Stimulated activated CD8-positive, alpha-beta memory T cell treated with anti-CD3 and anti-CD28 coated beads, Interleukin-7, amount 100 ng/mL, for 1 hour (primary cell): ENCODE results near the gene NAV1.
"Not testable (repeated sequence)": the region's sequence is repeated elsewhere in the genome, so short reads cannot be mapped to it uniquely, and the experiment has no call there.

Experiments used
- DNase-seq, 2 donors: peaks; one replicate each; pipeline ENCODE4 v3.0.0-alpha.2; 2020; ENCODE audit warnings: low read depth in 2 of 2

NAV1 gene

DNA sequence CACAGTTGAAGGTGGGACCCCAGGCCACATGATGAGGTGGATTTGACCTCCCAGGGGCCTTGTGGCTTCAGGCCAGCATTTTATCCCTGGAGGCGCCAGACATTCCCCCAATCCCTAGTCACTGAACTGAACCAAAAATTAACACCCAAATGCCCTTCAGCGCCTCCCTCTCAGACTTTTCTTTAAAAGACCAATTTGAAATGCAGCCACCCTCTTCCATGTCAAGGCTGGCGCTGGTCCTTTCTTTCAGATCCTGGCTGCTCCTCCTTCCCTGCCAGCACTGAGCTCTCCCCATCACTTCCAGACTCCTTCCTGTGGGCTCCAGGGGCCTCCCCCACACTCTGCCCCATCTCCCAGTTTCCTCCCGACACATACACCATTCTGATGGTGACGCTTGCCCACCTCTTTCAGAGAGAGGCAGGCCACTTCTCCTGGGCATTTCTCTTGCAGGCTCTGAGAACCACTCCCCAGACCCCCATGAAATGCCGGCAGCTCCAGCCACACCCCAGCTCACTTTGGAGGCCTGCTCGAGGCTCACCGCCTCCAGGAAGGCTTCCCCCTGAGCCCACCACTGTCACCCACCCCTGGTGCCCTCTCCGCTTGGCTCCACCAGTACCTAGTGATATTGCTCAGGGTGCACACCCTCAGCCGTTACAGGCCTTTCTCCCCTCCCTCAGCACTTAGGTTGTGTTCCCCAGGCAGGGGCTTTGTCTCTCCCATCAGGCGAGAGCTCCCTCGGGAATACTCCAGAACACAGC is 27.0 kb downstream of the NAV1 start:
- DNase-seq, result no peak

GRCh38 chr1:201566529-201566823 is 27.5 kb downstream of the NAV1 start:
- DNase-seq, result no peak

GRCh38 chr1:201566933-201567801 is 28.2 kb downstream of the NAV1 start:
- DNase-seq, result no peak

- no peak for DNase-seq
Observed at GRCh38 chr1:201568265-201568664, 29.3 kb downstream of the NAV1 start.

- DNase-seq, result no peak
Observed at GRCh38 chr1:201568859-201569294, 29.9 kb downstream of the NAV1 start.

DNA sequence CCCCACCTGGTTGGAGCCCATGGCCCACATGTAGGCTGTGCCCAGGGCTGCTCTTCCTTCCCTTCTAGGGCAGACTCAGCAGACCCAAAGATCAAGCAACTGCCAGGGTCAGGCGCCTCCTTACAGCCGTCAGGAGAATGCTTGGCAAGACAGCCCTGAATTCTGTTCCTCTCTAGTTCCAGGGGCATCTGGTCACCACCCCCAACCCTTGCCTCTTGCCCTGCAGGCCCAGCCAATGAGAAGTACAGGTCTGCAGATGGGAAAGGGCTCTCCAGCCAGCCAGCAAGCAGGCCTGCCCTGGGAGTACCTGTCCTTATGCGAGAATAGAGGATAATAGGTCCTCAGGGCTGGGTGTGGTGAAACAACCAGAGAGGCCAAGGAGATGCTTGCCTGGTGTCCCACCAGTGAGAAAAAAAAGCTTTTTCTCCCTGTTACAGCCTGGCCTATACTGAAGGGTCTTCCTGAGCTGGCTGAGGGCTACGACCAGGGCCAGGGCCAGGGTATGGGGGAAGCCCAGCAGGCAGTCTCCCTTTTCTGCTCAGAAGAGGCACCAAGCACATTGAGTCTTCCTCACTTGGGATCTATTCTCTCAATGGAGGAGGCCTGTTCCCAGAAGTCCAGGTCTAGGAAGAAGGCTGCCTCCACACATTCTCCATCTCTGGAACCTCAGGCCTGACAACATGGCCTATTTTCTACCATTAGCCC is 31.4 kb downstream of the NAV1 start:
- no peak for DNase-seq

- no peak for DNase-seq
Observed at GRCh38 chr1:201570886-201571624, 32.1 kb downstream of the NAV1 start.

GRCh38 chr1:201573030-201573429 is 34.1 kb downstream of the NAV1 start:
- DNase-seq, result no peak

- DNase-seq, result no peak
Observed at GRCh38 chr1:201573923-201574322, 35.0 kb downstream of the NAV1 start.

GRCh38 chr1:201575912-201576311 is 37.0 kb downstream of the NAV1 start:
- DNase-seq, result no peak

- no peak for DNase-seq
Observed at GRCh38 chr1:201576914-201577313, 38.0 kb downstream of the NAV1 start.

DNA sequence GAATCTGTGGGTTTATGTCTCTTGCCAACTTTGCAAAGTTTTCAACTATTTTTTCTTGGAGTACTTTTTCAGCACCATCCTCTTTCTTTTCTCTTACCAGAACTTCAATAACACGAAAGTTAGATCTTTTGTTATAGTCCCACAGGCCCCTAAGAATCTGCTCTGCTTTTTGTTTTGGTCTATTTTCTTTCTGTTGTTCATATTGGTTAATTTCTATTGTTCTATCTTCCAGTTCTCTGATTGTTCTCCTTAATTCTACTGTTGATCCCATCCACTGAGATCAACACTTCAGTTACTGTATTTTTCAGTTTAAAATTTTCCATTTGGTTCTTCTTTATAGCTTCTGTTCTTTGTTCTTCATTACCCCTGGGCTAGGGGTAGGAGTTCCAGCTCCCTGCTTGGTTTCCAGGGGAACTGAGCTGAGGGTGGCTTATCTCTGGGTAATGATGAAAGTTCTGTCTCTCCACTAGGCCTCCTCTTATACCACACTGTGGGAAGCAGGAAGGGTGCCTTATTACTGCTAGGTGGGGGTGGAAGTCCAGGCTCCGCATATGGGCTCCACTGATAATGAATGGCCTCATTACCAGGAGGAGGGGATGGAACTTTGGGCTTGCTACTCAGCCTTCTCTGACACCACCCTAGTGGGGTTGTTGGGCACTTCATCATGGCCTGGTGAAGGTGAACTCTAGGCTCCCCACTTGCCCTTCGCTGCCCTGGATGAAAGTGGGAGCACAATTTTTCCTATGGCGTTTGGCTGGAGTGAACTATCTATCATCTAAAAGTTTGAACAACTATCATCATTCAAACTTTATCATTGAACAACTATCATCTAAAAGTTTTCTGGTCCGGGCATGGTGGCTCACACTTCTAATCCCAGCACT is 39.3 kb downstream of the NAV1 start:
- DNase-seq, result no peak

GRCh38 chr1:201581371-201581770 is 42.4 kb downstream of the NAV1 start:
- DNase-seq, result not testable (repeated sequence)

- no peak for DNase-seq
Observed at GRCh38 chr1:201582705-201583442, 43.9 kb downstream of the NAV1 start.

- DNase-seq, result no peak
Observed at GRCh38 chr1:201583663-201584062, 44.7 kb downstream of the NAV1 start.

DNA sequence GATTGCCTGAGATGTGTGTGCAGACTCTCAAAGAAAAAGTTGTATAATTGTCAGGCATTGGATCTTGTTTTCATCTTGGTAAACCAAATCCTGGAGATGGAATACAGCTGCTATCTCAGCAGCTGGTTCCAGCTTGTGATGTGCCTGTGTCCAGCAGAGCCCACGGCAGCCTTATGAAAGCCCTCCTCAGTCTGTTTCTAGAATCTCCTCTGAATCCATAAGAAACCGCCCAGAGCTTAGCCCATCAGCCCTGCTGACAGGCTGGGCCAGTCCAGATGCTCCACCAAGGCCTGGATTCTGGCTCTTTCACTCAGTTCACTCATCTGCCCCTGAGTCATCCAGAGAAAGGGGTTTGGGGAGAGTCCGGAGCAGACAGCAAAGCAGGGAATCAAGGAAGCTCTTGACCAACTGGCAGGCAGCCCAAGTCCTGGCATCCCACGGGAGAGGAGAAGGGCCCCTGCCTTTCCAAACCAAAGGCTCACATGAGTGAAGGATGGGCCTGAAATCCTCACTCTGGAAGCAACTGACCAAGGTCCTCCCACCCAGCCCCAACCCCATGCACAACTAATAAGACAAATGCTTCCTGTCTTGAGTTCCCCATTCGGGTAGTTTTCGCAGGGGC is 45.7 kb downstream of the NAV1 start:
- DNase-seq, result no peak

DNA sequence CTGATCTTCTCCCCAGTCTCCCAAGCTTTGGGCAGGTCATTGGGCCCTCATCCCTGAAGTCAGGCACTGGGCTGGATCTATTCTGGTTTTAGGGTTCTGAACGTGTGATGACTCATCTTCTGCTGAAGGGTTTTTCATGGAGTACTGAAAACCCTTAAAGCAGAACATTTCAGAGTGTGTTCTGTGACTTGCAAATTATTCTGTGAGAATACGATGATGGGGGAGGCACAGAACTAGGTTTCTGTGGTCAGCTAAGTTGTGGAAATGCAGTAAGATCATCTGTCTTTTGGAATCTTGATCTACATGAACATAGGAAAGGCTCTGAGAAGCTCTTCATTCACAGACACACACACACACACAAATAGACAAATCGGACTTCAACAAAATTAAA is 46.2 kb downstream of the NAV1 start:
- no peak for DNase-seq

GRCh38 chr1:201585901-201586300 is 47.0 kb downstream of the NAV1 start:
- no peak for DNase-seq

GRCh38 chr1:201586806-201587205 is 47.9 kb downstream of the NAV1 start:
- DNase-seq, result no peak

- DNase-seq, result no peak
Observed at GRCh38 chr1:201587729-201588128, 48.8 kb downstream of the NAV1 start.
